NCI-H1436 (cell line): ENCODE measurements around the gene MSANTD1.

Source experiments
- DNase-seq: peaks from one replicate; lab custom pipeline; 2025; lab: John Stamatoyannopoulos, UW

MSANTD1 gene

GRCh38 chr4:3217266-3217665 is 31.7 kb upstream of the MSANTD1 start:
- no peak for DNase-seq

DNA sequence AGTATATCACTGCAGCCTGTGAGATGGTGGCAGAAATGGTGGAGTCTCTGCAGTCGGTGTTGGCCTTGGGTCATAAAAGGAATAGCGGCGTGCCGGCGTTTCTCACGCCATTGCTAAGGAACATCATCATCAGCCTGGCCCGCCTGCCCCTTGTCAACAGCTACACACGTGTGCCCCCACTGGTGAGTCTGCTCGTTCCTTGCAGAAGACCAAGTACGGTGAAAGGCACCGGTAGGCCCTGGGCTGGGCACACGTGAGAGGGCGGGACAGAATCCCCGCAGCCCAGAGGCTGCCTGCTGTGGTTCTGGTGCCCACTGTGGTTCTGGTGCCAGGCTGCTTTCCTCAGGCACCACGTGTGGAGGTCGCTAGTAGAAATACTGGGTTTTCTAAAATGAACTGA is 31.2 kb upstream of the MSANTD1 start:
- DNase-seq = no peak

- no peak for DNase-seq
Observed at GRCh38 chr4:3218824-3219760, 29.9 kb upstream of the MSANTD1 start.

DNA sequence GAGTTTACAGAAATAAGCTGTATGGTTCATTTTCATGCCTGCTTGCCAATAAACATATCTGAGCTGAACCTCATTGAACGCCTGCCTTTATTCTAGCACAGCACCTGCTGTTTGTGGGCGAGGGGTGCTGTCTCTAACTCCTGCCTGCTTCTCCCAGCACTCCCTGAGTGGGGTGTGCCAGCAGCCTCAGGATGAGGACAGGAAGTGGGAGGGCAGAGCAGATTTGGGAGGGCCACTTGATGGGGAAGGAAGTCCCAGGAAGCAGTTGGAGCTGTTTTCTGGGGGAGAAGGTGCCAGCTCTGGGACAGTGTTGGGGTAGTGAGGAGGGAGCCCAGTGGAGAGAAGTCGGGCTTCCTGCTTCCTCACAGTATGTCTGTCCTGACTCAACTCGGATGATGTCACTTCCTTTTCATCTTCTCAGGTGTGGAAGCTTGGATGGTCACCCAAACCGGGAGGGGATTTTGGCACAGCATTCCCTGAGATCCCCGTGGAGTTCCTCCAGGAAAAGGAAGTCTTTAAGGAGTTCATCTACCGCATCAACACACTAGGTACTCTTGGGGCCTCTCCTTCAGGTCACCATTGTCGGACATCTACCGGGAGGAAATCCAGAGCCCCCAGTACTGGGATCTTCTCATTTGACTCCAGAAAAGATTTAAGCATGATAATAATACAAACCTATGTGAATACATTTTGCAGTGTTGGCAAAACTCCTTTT is 29.0 kb upstream of the MSANTD1 start:
- DNase-seq = no peak

GRCh38 chr4:3220476-3221183 is 28.3 kb upstream of the MSANTD1 start:
- no peak for DNase-seq

DNA sequence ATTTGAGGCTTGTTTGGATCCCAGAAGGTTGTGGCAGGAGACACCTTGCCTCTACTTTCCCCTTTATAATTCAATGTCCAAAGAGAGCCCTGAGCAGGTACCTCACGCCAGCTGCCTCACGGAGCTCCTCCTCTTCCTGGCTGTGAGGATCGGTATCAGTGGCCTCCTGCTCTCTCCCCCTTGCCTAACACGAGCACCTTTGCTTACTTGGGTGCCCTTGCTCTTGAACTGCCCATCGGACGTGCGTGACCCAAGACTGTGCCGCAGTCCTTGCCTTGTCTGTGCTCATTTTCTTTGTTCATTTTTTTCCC is 27.8 kb upstream of the MSANTD1 start:
- no peak for DNase-seq

- no peak for DNase-seq
Observed at GRCh38 chr4:3221996-3222395, 27.0 kb upstream of the MSANTD1 start.

GRCh38 chr4:3223346-3223745 is 25.6 kb upstream of the MSANTD1 start:
- no peak for DNase-seq

GRCh38 chr4:3223956-3224748 is 24.8 kb upstream of the MSANTD1 start:
- no peak for DNase-seq

DNA sequence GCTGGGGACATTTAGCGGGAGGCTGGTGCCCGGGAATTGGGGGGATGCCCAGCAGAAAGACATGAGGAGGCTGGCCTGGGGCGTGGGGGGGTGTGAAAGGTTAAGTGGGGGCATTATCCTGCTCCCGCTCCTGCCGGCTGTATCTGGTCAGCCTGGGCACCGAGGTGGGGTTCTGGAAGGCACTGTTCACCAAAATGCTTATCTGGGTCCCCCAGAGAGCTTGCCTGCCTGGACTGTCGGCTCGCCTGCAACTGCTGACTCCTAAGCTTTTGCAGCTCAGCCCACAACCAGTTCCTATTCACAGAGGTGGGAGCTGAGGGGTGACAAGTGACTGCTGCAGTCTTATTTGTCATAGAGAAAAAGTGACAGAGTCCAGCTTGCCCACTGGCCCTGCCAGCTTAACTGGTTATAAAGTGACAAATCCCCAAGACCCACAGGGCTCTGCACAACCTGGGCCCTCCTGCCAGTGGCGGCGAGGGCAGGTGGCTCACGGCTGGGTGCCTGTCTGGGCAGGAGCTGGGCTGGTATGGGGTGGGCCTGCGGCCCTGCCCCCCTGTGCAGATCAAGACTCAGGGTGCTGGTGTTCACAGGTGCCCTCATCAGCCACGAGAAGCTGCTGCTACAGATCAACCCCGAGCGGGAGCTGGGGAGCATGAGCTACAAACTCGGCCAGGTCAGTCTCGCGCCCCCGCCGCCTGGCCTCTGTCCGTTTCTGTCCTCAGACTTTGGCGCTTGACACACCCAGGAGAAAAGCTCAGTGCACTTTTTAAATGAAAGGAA is 23.7 kb upstream of the MSANTD1 start:
- no peak for DNase-seq

DNA sequence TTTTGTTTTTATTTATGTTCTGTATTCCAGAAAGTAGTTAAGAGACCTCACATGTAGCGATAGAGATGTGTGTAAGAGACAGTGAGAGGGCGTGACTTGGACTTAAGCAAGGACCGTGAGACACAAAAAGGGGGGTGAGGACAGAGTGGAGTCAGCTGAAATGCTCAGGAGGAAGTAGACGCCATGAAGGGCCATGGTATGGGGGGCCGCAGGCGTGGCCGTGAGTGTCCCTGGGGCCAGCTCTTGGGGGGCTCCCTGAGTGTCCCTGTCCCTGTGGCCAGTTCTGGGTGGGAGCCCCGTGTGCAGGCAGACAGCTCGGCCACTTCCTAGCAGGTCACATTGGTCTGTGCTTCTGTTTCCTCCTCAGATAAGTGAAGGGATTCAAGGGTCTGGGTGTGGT is 23.0 kb upstream of the MSANTD1 start:
- DNase-seq = no peak

- no peak for DNase-seq
Observed at GRCh38 chr4:3226467-3226866, 22.5 kb upstream of the MSANTD1 start.

- no peak for DNase-seq
Observed at GRCh38 chr4:3226944-3227343, 22.0 kb upstream of the MSANTD1 start.

DNA sequence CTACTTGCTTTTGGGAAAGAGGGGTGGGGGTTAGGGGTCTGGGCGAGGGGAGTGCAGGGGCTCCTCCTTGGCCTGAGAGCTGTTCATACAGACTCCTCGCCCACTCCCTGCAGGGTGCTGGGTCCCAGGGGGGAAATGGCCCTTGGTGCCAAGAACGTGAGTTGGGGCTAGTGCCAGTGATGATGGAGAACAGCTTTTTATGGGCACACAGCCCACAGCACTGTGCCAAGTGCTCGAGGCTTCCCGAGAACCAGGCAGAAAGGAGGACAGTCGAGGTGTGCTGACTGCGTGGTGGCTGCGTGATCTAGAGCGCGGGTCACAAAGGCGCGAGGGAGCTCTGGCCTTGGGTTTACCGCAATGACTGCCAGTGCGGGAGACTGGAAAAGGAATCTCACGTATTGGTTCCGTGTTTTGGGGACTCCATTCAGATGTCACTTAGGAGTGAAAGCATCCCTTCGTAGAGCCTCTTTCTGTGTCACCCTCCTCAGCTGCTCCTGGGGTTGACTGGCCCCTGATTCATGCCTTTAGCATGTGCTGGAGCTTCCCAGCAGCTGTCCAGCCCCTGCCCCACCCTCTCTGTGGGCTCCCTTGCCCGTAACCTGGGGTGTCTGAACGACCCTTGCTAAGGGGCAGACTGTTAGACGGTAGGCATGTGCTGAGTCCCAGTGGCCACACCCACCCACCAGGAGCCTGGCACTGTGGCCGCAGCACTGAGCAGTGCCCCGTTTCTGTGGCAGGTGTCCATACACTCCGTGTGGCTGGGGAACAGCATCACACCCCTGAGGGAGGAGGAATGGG is 20.9 kb upstream of the MSANTD1 start:
- no peak for DNase-seq

DNA sequence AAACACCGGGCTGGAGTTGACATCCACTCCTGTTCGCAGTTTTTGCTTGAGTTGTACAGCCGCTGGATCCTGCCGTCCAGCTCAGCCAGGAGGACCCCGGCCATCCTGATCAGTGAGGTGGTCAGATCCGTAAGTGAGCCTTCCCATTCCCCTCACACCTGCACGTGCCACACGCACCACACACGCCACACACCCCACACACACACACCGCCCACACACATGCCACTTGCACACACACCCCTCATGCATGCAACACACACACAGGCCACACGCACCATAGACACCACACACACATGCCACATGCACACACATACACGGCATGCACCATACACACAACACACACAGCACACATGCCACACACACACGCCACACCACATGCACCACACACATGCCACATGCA is 20.1 kb upstream of the MSANTD1 start:
- DNase-seq = no peak

DNA sequence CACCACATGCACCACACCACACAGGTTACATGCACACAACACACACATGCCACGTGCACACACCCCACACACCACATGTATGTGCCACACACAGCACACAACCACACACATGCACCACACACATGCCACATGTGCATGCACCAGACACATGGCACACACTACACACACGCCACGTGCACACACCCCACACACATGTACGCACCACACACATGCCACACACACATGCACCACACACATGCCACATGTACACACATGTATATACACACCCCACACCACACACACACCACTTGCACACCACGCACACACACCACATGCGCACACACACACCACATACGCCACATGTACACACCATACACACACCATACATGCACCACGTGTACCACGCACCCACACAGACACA is 19.6 kb upstream of the MSANTD1 start:
- DNase-seq = no peak

DNA sequence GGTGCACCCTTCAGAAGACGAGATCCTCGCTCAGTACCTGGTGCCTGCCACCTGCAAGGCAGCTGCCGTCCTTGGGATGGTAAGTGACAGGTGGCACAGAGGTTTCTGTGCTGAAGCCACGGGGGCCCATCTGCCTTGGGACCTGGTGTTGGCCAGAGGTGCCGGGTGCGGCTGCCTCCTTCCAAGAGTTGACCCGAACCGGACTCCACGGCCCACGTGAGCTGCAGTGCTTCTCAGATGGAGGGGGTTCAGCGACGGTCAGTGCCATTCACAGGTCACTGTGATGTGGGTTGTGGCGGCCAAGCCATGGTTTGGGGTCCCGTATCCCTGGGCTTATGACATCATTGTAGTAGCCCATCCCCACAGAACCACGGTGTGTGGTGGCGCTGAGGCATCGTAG is 19.0 kb upstream of the MSANTD1 start:
- DNase-seq = no peak

GRCh38 chr4:3231471-3231870 is 17.5 kb upstream of the MSANTD1 start:
- no peak for DNase-seq

DNA sequence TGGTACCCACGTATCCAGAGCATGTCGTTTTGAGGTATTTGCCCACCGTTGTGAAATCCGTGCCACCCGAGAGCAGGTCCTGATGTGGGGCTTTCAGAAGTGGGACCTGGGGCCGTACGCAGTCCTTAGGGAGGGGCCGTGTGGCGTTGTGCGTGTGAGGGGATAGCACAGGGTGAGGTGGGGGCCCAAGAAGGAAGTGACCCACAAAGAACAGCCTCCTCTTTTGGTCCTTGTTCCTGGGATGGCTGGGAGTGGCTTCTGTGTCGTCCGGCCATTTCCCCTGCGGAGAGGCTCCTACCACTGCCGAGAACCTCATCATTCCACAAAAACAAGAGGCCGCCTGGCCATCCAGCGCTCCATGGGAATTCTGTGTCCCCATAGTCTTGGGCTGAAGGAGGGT is 17.0 kb upstream of the MSANTD1 start:
- no peak for DNase-seq

- DNase-seq = no peak
Observed at GRCh38 chr4:3232871-3233271, 16.1 kb upstream of the MSANTD1 start.
